HG03378 (cell line): ENCODE results near the gene ZNF638.
A peak's percentile ranks its signal among the peaks of the same experiment; 100 is the strongest.
"Not testable (repeated sequence)": the region's sequence is repeated elsewhere in the genome, so short reads cannot be mapped to it uniquely, and the experiment has no call there.

Source experiments
- ATAC-seq: cut with Tn5 transposase; IDR thresholded peaks from one replicate; pipeline ENCODE4 v1.9.1; 2021; ENCODE audit warnings: mild to moderate bottlenecking, moderate library complexity; ENCODE audit not compliant: unreplicated experiment

Gene ZNF638

DNA sequence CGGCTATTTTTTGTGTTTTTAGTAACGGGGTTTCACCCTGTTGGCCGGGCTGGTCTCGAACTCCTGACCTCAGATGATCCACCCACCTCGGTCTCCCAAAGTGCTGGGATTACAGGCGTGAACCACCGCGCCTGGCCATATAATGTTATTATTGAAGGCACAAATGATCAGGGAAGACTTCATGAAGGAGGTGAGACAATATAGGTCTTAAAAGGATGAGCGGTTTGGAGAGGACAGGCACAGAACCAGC, 326 bp upstream of the ZNF638 start:
- not testable (repeated sequence) for ATAC-seq

DNA sequence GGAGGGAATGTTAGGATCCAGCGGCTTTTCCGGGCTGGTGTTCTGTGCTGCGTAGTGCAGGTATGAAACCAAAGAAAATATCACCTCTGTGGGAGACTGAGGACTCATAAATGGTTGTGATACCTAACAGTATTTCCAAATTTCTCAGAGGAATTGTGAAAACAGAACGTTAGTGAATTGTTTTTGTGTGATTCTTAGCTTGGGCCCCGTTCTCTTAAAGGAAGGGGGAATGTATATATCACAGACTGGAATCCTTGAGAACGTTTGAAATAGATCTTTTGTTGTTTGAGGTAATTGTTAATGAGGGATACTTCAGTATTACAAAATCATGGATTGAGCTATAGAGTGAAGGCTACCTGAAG, 834 bp downstream of the ZNF638 start:
- no peak for ATAC-seq

DNA sequence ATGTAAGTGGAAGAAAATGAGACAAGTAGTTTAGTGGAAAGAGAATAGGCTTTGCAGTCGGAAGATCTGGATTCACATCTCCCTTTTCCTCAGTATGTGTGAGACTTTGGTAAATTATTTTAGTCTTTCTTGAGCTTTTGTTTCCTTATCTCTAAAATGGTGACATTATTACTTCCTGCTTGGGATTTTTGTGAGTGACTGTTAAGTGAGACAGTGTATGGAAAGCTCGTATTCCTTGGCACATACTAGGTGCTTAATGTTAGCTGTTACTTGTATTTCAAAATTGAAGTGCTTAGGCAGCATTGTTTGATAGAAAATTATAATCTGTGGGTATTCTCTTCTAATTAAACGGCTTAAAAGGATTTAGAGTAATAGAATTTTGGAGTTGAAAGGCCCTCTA, 2.0 kb downstream of the ZNF638 start:
- no peak for ATAC-seq

DNA sequence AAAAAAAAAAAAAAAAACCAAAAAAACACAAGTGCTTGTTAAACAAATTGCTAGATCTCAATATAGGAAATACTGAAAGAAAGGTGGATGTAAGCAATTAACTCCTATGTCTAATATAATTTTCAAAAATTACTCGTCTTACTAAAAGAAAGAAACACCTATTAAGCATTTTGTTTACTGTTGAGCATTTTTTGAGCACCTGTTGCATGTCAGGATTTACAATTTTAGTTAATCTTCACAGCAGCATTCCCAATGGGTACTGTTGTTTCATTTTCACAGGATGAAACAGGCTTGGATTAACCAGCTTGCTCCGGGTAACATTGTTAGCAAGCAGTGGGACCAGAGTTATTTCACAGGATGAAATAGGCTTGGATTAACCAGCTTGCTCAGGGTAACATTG, 4.8 kb downstream of the ZNF638 start:
- ATAC-seq: no peak

DNA sequence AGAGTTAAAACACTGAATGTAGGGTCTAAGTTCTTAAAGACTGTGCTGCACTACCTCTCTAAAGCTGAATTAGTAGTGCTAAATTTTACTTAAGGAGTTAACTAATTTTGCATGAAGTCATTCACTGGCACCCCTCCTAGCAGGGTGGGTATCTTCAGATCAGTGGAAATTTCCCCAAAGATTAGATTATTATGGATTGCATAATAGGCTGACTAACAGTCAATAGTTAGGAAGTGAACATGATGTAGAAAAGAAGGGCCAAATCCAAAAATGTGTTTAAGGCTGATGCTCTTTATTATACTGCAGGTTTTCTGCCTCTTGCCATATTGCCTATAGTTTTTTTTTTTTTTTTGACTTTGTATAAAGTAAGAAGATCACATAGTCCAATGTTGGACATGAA, 5.2 kb downstream of the ZNF638 start:
- ATAC-seq: no peak

DNA sequence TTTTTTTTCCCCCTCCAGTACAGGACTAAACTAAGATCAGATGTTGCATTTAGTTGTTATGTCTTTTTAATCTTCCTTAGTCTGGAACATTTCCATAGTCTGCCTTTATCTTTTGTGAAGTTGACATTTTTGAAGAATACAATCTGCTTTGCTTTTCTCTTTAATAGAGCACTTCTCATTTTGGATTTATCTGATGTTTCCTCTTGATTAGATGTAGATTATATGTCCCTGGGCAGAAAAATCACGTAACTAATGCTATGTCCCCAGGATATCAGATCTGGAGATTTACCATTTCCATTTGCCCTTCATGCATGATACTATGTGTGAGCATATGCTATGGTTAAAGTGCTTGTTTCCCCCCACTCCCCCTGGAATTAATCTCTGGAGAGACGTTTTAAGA, 6.2 kb downstream of the ZNF638 start:
- no peak for ATAC-seq

DNA sequence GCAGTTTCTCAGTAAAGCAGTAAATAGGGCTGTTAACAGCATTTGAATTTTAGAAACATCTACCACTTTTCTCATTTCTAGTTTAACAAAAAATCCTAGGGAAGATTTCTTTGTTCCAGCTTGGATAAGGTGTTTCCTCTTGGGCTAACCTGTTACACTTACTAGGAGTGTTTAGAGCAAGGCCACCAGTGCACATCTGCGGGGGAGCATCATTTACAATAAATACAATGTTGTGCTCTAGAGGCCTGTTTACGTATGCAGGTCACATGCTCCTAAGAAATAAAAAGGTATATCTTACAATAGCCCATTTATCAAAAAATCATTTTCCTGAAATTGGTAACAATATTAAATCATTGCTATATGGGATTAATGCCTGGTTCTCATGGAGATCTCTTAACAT, 8.1 kb downstream of the ZNF638 start:
- no peak for ATAC-seq

DNA sequence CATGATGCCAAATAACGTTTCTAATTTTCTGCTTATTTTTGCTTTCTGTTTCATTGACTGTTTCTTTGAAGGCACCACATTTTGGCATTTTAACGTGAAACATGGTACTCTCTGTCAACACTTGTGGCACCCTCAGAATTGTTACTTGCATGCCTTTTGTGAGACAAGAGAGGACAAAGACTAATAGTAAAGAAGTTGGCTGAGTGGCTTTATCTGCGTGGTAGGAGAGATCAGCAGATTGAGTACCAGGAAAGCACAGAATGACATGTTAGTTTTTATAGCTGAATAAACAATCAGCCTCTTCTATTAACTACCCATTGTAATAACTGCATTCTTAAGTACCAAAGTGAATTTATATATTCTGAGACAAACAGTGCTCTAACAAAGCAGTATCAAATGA, 8.6 kb downstream of the ZNF638 start:
- ATAC-seq: no peak

DNA sequence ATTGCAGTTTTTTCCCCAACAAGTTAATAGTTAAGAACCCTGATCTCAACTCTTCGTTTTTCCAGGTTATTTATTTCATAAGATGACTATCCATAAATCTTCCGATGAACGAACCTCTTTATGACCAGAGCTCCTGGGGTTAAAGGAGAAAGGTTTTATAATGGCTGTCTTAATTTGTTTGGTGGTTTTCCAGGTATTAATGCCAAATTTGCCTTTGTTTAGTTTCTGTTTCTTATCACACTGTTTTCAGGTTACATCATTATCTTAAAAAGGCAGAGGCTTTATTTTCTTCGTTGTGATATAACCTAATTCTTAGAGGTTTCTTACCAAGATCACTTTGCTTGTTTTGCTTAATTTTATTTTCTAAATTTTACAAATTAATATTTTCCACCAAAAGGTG, 10.1 kb downstream of the ZNF638 start:
- ATAC-seq: no peak

DNA sequence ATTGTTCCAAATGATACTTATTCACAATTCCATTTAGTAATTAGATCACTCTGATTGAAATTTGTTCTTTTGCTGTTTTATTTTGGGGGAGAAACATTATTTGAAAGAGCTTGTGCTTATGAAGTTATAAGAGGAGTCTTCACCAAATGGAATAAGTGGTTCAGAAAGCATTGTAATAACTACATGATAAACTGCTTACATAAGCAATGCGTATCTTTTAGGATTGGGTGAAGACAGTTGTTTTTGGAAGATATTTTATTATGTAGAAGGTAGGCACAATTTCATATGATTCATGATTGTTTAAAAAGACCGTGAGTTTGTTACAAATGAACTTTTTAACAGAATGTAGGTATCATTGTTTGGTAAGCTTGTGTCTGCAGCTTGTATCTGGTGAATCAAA, 14.5 kb downstream of the ZNF638 start:
- ATAC-seq: no peak

DNA sequence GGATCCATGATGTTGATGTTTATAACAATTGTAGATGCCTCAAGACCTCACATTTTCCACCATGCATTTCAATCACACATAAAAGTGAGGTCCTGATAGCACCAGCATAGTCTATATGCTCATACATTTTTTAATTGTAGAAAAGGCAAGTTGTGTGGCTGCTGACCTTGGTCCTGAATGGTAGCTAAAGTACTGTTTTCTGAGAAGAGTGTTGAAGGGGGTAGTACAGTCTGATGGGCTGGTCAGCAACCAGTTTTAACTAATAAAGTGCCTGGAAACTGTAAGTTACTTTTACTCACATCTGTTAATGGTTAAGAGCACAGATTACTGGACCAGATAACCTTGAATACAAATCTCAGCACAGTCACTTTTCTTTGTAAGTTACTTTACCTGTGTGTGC, 15.9 kb downstream of the ZNF638 start:
- no peak for ATAC-seq

DNA sequence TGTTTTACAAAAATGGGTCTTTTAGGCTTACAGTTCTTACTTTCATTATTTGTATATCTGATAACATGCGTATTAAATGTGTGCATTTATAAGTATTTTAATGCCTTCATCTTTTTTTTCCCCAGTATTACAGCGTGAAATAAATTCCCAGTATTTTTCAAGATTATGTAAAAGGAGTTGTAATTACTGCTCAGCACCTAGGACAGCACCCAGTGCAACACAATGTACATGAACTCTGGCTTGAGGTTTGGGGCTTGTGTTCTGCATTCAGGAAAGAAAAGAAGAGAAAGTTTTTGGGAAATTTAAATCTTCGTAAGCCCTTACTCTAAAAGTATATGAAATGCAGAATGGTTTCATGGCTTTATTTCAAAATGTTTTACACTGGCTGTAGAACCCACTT, 16.7 kb downstream of the ZNF638 start:
- no peak for ATAC-seq

DNA sequence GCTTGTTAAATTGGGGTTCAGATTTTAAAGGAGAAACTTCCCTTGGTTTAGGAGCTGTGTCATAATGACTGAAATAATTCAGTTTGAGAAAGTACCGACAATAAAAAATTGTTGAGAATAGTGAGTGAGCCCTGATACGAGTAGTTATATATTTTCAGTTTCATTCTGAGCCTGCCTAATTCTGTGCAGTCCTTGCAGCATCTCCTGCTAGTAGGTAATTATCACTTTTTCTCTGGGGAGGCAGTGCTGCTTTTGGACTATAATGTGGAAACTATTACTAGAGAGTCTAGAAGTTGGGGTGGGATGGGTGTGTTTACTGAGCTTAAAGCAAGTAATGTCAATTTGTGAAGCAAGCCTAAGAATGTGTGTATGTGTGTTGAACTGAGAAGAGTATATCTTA, 21.7 kb downstream of the ZNF638 start:
- peak; percentile 80 for ATAC-seq

DNA sequence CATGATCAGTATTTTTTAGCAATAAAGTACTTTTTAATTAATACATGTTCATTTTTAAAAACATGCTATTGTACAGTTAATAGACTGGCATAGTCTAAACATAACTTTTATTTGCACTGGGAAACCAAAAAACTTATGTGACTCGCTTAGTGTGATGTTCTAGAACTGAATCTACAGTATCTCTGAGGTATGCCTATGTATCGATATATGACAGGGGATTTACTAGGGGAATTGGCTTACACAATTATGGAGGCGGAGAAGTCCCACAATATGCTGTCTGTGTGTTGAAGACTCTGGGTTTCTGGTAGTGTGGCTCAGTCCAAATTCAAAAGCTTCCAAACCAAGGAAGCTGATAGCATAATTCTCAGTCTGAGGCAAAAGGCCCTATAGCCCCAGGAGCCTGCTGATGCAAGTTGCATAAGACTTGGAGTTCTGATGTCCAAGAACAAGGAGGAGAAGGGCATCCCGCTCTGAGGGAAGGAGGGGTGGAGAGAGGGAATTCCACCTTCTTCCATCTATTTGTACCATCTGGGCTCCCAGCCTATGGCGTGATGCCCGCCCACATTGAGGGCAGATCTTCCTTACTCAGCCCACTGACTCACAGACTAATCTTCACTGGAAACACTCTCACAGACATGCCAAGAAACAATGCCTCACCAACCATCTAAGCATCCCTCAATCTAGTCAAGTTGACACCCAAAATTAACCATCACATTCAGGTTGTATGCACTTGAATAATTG, 27.5 kb downstream of the ZNF638 start:
- no peak for ATAC-seq

DNA sequence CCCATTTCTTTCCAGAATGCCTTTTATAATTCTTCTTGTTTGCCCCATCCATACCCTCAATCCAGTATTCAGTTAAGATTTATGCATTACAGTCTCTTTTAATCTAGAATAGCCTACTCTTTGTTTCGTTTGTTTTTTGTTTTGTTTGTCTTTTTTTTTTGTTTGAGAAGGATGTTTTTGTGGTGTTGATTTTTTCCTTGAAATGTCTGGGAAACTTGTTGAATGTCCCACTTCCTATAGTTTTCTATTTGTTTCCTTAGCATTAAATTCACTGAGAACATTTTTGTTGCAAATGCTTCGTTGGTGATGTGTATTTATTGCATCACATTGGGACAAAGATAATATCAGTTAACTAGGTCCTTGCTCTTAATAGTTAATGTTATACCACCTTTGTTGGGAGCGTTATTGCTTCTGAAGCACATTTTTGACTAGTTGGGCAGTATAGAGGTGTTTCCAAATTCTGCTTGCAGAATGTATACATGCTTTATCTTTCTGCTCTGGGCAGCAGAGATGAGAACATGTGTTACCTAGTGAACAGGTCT, 28.9 kb downstream of the ZNF638 start:
- no peak for ATAC-seq

DNA sequence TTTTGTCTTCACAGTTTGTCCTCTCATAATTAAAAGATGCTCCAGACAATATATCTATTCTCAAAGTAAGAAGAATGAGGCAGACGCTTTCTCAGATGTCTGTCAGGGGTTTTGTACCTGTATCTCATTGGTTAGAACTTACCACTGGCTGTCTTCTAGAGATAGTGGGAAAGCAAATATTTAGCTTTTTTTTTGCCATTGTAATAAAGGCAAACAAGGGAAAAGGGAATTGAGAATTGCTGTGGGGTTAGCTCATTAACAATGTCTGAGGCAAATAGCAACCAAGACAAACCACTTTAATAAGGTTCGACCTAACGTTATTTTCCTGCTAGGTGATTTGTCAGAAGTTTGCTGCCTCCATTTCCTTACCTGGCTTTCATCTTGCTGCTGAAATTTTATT, 30.0 kb downstream of the ZNF638 start:
- no peak for ATAC-seq

DNA sequence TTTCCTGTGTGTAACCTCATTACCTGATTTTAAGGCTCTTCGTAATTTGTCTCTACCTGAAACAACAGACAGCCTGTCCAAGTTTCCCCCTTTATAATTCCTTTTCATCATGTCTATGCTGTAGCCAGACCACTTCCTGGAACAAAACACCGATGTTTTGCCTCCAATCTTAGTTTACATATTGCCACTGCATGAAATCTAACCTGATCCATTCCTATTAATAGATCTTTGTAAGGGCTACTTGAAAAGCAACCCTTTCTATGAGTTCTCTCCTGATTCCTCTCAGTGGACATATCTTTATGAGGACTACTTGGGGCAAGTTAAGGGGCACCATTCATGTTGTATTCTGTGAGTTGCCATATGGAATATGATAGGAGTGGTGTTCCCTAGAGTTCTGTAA, 30.9 kb downstream of the ZNF638 start:
- no peak for ATAC-seq

DNA sequence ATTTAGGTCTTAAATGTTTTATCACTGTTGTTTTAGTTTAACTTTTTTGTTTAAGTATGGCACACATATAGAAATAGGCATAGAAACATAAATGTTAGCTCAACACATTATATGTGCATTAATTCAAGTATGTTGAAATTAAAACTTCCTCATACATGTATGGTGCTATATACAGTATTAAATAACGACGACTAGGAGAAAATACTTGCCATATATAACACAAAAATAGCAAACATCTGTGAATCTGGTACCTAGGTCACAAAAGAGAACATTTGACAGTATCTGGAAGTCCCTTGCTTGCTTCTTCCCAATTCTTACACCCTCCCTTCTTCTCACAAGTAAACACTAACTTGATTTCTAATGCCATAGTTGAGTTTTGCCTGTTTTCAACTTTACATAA, 38.4 kb downstream of the ZNF638 start:
- ATAC-seq: no peak

DNA sequence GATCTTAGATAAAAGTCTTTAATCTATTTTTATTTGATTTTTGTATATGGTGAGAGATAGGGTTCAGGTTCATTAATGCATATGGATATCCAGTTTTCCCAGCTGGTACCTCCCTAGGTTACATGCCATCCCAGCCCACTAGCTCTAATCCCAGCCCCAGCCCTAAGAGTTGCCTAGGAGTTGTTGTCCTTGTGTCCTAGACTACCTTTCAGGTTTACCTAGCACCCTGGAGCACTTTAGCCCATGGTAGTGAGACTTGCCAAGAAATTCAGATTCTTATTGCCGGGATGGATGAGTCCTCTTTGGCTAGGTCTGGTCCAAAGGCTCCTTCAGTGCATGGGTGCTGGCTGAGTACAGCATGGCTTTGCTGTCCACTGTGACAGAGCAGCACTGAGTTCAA, 40.5 kb downstream of the ZNF638 start:
- no peak for ATAC-seq

DNA sequence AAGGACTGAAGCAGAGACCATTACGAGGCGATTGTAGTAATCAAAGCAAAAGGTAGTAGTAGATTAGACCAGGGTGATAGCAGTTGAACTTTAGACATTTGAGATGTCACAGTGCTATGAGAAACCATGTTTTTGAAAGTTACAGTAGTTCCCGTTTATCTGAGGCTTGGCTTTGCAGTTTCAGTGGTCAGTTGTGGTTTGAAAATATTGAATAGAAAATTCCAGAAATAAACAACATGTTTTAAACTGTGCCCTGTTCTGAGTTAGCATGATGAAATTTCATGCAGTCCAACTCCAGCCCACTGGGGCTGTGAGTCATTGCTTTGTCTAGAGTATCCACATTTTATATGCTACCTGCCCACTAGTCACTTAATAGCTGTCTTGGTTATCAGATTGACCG, 47.5 kb downstream of the ZNF638 start:
- ATAC-seq: no peak

DNA sequence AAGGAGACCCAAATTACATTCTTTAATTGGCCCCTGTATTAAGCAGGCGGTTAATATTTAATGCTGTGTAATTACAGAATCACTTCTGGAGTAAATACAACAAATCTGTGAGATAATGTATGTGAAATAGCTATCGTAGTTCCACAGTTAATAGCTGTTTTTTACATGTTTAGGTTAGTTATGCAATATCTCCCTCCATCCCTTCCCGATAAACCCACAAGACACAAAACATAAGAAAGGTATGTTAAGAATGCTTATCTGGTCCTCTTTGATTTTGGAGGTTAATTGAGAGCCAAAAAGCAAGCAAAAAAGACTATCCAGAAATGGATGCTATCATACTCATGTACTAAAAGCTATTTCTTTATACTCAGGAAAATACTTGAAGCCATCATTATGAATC, 49.1 kb downstream of the ZNF638 start:
- ATAC-seq: no peak

DNA sequence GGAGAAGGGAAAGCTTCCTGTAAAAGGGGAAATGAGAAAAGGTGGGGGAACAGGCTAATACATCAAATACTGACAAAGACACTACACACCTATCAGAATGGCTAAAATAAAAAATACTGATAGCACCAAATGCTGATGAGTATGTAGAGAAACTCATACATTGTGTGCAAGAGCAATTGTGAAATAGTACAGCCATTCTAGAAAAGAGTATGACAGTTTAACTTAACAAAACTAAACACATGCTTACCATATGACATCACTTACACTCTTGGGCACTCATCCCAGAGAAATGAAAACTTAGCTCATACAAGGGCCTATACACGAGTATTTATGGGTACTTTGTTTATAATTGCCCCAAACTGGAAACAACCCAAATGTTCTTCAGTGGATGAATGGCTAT, 53.4 kb downstream of the ZNF638 start:
- ATAC-seq: no peak

DNA sequence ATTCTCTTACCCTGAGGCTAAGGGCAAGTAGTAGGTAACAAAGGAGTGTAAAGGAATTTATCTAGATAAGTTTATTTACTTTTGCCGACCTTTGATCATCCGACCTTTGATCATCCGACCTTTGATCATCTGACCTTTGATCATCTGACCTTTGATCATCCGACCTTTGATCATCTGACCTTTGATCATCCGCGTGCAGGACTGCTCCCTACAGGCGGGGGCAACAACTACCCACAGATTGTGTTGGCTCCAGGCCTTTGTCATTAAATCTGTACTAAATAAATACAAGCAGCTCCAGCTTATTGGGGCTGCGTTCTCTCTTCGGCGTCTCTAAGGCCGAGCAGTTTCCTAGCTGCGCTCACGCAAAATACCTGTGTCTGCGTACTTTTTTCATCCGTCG, 56.6 kb downstream of the ZNF638 start:
- no peak for ATAC-seq
